OCI-LY7 (cell line): ENCODE results near the gene IKBIP. TPM values are rescaled to one million over a fixed set of nuclear protein-coding genes. Genes with fewer than 3 reads are reported as not detected.
A peak's percentile ranks its signal among the peaks of the same experiment; 100 is the strongest.
"Not testable (repeated sequence)": the region's sequence is repeated elsewhere in the genome, so short reads cannot be mapped to it uniquely, and the experiment has no call there.

Source experiments
- BruUV-seq: library from RNA; stranded (reverse); fragments of 400-500 nt; replicated peaks from 2 replicates; lab custom pipeline; 2021; lab: Mats Ljungman, UMichigan
- CTCF ChIA-PET: fragments of 300-600 bp; sonication (Branson Sonifier 250); formaldehyde crosslinking; loops from one replicate; lab custom pipeline; 2022; ENCODE audit warnings: antibody characterized with exemption; ENCODE audit not compliant: unreplicated experiment; lab: Charles Lee
- POLR2A ChIA-PET: fragments of 300-600 bp; sonication (Branson Sonifier 250); formaldehyde crosslinking; loops from one replicate; lab custom pipeline; 2022; ENCODE audit warnings: antibody characterized with exemption; lab: Charles Lee
- DNase-seq: peaks from one replicate; pipeline ENCODE4 v3.0.0-alpha.2; 2015; ENCODE audit warnings: low spot score
- H2AFZ ChIP-seq: fragments of 200-600 bp; sonication (generic), shearing (Covaris generic); 2 replicates; pipeline ENCODE4 v1.6.1; 2014; ENCODE audit warnings: mild to moderate bottlenecking, antibody characterized with exemption, low read length, moderate library complexity
- H3K27ac ChIP-seq: fragments of 200-600 bp; sonication (generic); 2 replicates; pipeline ENCODE4 v1.5.1; 2014; ENCODE audit warnings: mixed run types, low read depth, mild to moderate bottlenecking, moderate library complexity, low read length, inconsistent platforms; ENCODE audit not compliant: poor library complexity, severe bottlenecking
- H3K36me3 ChIP-seq: fragments of 200-600 bp; sonication (generic); 2 replicates; pipeline ENCODE4 v1.6.1; 2014; ENCODE audit warnings: mild to moderate bottlenecking, antibody characterized with exemption, low read length, moderate library complexity, mixed read lengths; ENCODE audit not compliant: insufficient read depth
- H3K4me1 ChIP-seq: fragments of 200-600 bp; sonication (generic); 2 replicates; pipeline ENCODE4 v1.5.1; 2014; ENCODE audit warnings: mild to moderate bottlenecking, low read length; ENCODE audit not compliant: insufficient read depth, poor library complexity, severe bottlenecking
- H3K4me2 ChIP-seq: fragments of 200-600 bp; sonication (generic); 2 replicates; pipeline ENCODE4 v1.6.1; 2014; ENCODE audit warnings: mild to moderate bottlenecking, low read length
- H3K4me3 ChIP-seq: fragments of 200-600 bp; sonication (generic); 2 replicates; pipeline ENCODE4 v1.5.1; 2014; ENCODE audit warnings: mild to moderate bottlenecking, low read depth, low read length; ENCODE audit not compliant: poor library complexity, severe bottlenecking
- H3K79me2 ChIP-seq: fragments of 200-600 bp; sonication (generic); 2 replicates; pipeline ENCODE4 v1.6.1; 2016; ENCODE audit warnings: low read depth, mild to moderate bottlenecking, low read length, moderate library complexity, mixed read lengths; ENCODE audit not compliant: insufficient read depth
- H3K9me2 ChIP-seq: fragments of 200-600 bp; sonication (generic); 2 replicates; pipeline ENCODE4 v1.6.1; 2016; ENCODE audit warnings: mild to moderate bottlenecking, low read length, mixed read lengths; ENCODE audit not compliant: insufficient read depth
- H3K9me3 ChIP-seq: fragments of 200-600 bp; sonication (generic); 2 replicates; pipeline ENCODE4 v1.6.1; 2014; ENCODE audit warnings: mild to moderate bottlenecking, mixed run types, low read length, mixed read lengths
- H4K20me1 ChIP-seq: fragments of 200-600 bp; sonication (generic); 2 replicates; pipeline ENCODE4 v1.6.1; 2014; ENCODE audit warnings: mild to moderate bottlenecking, antibody characterized with exemption, low read length, moderate library complexity, mixed read lengths; ENCODE audit not compliant: insufficient read depth
- CTCF ChIP-seq: fragments of 200-600 bp; sonication (generic); conservative IDR thresholded peaks from 2 replicates; pipeline ENCODE4 v1.5.1; 2014; ENCODE audit warnings: mild to moderate bottlenecking, antibody characterized with exemption, low read length, moderate library complexity, mixed read lengths
- EZH2phosphoT487 ChIP-seq: fragments of 200-600 bp; sonication (generic); IDR thresholded peaks from 2 replicates; pipeline ENCODE4 v1.6.1; 2018; ENCODE audit warnings: low read depth, borderline replicate concordance, mild to moderate bottlenecking, mixed run types, antibody characterized with exemption, low read length, moderate library complexity, mixed read lengths
- intact Hi-C: fragments of 100-400 bp; cut with micrococcal nuclease; formaldehyde crosslinking; loops from one replicate; pipeline ENCODE4 v1.10.0; 2022; ENCODE audit not compliant: unreplicated experiment
- small RNA-seq: library from RNA; depleted of rRNA; stranded (forward); fragments of <200 nt; gene quantifications from one replicate; pipeline ENCODE3, GENCODE V24; 2014
- total RNA-seq, 2 experiments: library from RNA; depleted of rRNA in 1 of 2; stranded (reverse); fragments of >200 nt in 1 of 2; shearing (Covaris generic) in 1 of 2; gene quantifications; 2 replicates each; pipeline ENCODE4 v1.2.3, GENCODE V29; 2014 to 2022

IKBIP gene
- total RNA-seq, 2 experiments from 2014 or later: 18.3 to 26.6 TPM

GRCh38 chr12:98578392-98578791 is 66.2 kb downstream of the IKBIP start:
- BruUV-seq: no TSS peak
- Histone ChIP-seq H3K36me3 (no peaks in the 10 kb centered on the region), H4K20me1 (no peaks in the 10 kb centered on the region), H2AFZ (no peak overlapping the region), H3K4me3 (no peak overlapping the region), H3K9me3 (no peaks in the 10 kb centered on the region), H3K9me2 (no peaks in the 10 kb centered on the region), H3K27ac (no peak overlapping the region), H3K4me1 (no peaks in the 10 kb centered on the region), H3K79me2 (no peaks in the 10 kb centered on the region), H3K4me2 (no peak overlapping the region)
- intact Hi-C loops: no loop called here
- ChIA-PET POLR2A (no interaction called here), CTCF (no interaction called here)
- no peak for DNase-seq
- TF ChIP-seq CTCF (no peak), EZH2phosphoT487 (no peak)

- POLR2A ChIA-PET, BruUV-seq, H4K20me1 ChIP-seq, CTCF ChIA-PET, H3K4me3 ChIP-seq, H3K9me2 ChIP-seq, intact Hi-C loops, DNase-seq, H3K27ac ChIP-seq, H3K36me3 ChIP-seq, H3K4me1 ChIP-seq, H3K9me3 ChIP-seq, H3K4me2 ChIP-seq, H3K79me2 ChIP-seq, H2AFZ ChIP-seq: not testable (repeated sequence)
These were observed 67.8 kb downstream of the IKBIP start for GRCh38 chr12:98576795-98577194.

- intact Hi-C loops: no loop called here
These were observed 69.6 kb downstream of the IKBIP start for GRCh38 chr12:98575013-98575412.

More at GRCh38 chr12:98575013-98575412, 69.6 kb downstream of the IKBIP start:
- DNase-seq: no peak
- no peaks in the 10 kb centered on the region for H3K79me2 ChIP-seq
- H4K20me1 ChIP-seq: no peaks in the 10 kb centered on the region
- H3K4me2 ChIP-seq: no peak overlapping the region
- ChIA-PET CTCF (interaction anchor here (0.5 to 1.1 kb wide), 2 partner anchors 16 to 33 kb away, joined by 3 to 4 read pairs; no protein-coding TSS in a partner anchor), POLR2A (interaction anchor here (1.0 to 1.5 kb wide), 4 partner anchors 9 to 61 kb away, joined by 3 to 6 read pairs (median 4); partner anchors contain the start of gene SLC25A3)
- no peak overlapping the region for H3K4me3 ChIP-seq
- H3K9me2 ChIP-seq: no peaks in the 10 kb centered on the region
- H3K4me1 ChIP-seq: no peaks in the 10 kb centered on the region
- no peaks in the 10 kb centered on the region for H3K36me3 ChIP-seq
- H3K27ac ChIP-seq: no peak overlapping the region
- H3K9me3 ChIP-seq: no peaks in the 10 kb centered on the region
- H2AFZ ChIP-seq: no peak overlapping the region
- TF ChIP-seq CTCF (no peak), EZH2phosphoT487 (no peak)
- BruUV-seq: no TSS peak

Small RNA genes within 50 kb of the gene (small RNA-seq; reads per million reads assigned to genes)
- 52.0 reads per million, percentile 98 among the genes with 10 or more reads in this experiment for gene SNORA53

Other genes starting within 250 kb of the IKBIP start
- gene TMPO, start 129.2 kb downstream of the IKBIP start, total RNA-seq (2014; rRNA removed; shearing (Covaris generic)): 377 and 402 TPM in 2 replicates
- gene TMPO, start 129.2 kb downstream of the IKBIP start, total RNA-seq (2022): 389 and 436 TPM in 2 replicates
- gene SLC25A3, start 51.1 kb downstream of the IKBIP start, total RNA-seq (2014; rRNA removed; shearing (Covaris generic)): 332 and 355 TPM in 2 replicates
- 440 and 476 TPM in 2 replicates for gene SLC25A3, start 51.1 kb downstream of the IKBIP start, total RNA-seq (2022)
- 14.7 and 16.0 TPM in 2 replicates for gene APAF1, start 502 bp upstream of the IKBIP start, total RNA-seq (2014; rRNA removed; shearing (Covaris generic))
- 26.5 and 28.6 TPM in 2 replicates for gene APAF1, start 502 bp upstream of the IKBIP start, total RNA-seq (2022)